MM.1S (cell line): Measurements from ENCODE around the gene ANKRD13D.

ENCODE experiments used
- DNase-seq: peaks from one replicate; pipeline ENCODE4 v3.0.0-alpha.2; 2015
- H2AFZ ChIP-seq: fragments of 300-600 bp; sonication (generic); 2 replicates; pipeline ENCODE4 v1.6.0; 2016; ENCODE audit warnings: antibody characterized with exemption, low read length
- H3F3A ChIP-seq: fragments of 300-600 bp; sonication (generic); 2 replicates; pipeline ENCODE4 v1.6.1; 2016; ENCODE audit warnings: mild to moderate bottlenecking, antibody characterized with exemption, low read length, moderate library complexity, mixed read lengths; ENCODE audit not compliant: insufficient read depth
- H3K27ac ChIP-seq: fragments of 300-600 bp; sonication (generic); 2 replicates; pipeline ENCODE4 v1.5.1; 2016; ENCODE audit warnings: mild to moderate bottlenecking, low read length
- H3K27me3 ChIP-seq: fragments of 300-600 bp; sonication (generic); replicated peaks from 2 replicates; pipeline ENCODE4 v1.6.0; 2016; ENCODE audit warnings: low read length; ENCODE audit not compliant: insufficient read depth
- H3K36me3 ChIP-seq: fragments of 300-600 bp; sonication (generic); replicated peaks from 2 replicates; pipeline ENCODE4 v1.6.1; 2016; ENCODE audit warnings: mild to moderate bottlenecking, low read length, mixed read lengths; ENCODE audit not compliant: insufficient read depth
- H3K4me1 ChIP-seq: fragments of 300-600 bp; sonication (generic); 2 replicates; pipeline ENCODE4 v1.6.1; 2016; ENCODE audit warnings: low read length, mixed read lengths
- H3K4me2 ChIP-seq: fragments of 300-600 bp; sonication (generic); 2 replicates; pipeline ENCODE4 v1.6.0; 2016; ENCODE audit warnings: low read depth, low read length
- H3K4me3 ChIP-seq: fragments of 300-600 bp; sonication (generic); 2 replicates; pipeline ENCODE4 v1.5.1; 2016; ENCODE audit warnings: low read length, mixed read lengths
- H3K79me2 ChIP-seq: fragments of 300-600 bp; sonication (generic); 2 replicates; pipeline ENCODE4 v1.6.1; 2016; ENCODE audit warnings: mixed run types, low read length, mixed read lengths
- H3K9ac ChIP-seq: fragments of 300-600 bp; sonication (generic); 2 replicates; pipeline ENCODE4 v1.6.1; 2016; ENCODE audit warnings: low read length, mixed read lengths
- H3K9me2 ChIP-seq: fragments of 300-600 bp; sonication (generic); replicated peaks from 2 replicates; pipeline ENCODE4 v1.6.1; 2016; ENCODE audit warnings: mild to moderate bottlenecking, low read length, mixed read lengths; ENCODE audit not compliant: insufficient read depth
- H3K9me3 ChIP-seq: fragments of 300-600 bp; sonication (generic); replicated peaks from 2 replicates; pipeline ENCODE4 v1.6.1; 2016; ENCODE audit warnings: mild to moderate bottlenecking, low read length, mixed read lengths; ENCODE audit not compliant: insufficient read depth
- H4K20me1 ChIP-seq: fragments of 300-600 bp; sonication (generic); 2 replicates; pipeline ENCODE4 v1.6.1; 2016; ENCODE audit warnings: mild to moderate bottlenecking, low read length, moderate library complexity, mixed read lengths; ENCODE audit not compliant: insufficient read depth
- CTCF ChIP-seq: fragments of 300-600 bp; sonication (generic); IDR thresholded peaks from 2 replicates; pipeline ENCODE4 v1.5.1; 2016; ENCODE audit warnings: antibody characterized with exemption, low read length, mixed read lengths
- EZH2 ChIP-seq: fragments of 300-600 bp; sonication (generic); optimal IDR thresholded peaks from 2 replicates; pipeline ENCODE3; 2017; ENCODE audit warnings: low read depth, mild to moderate bottlenecking, antibody characterized with exemption, low read length, mixed read lengths
- EZH2phosphoT487 ChIP-seq: fragments of 300-600 bp; sonication (generic); IDR thresholded peaks from 2 replicates; pipeline ENCODE4 v1.6.1; 2018; ENCODE audit warnings: antibody characterized with exemption, low read length

The ANKRD13D gene

GRCh38 chr11:67304511-67305113 is 15.5 kb downstream of the ANKRD13D start:
- H3K27ac ChIP-seq, result no peak overlapping the region
- no peak overlapping the region for H3K9ac ChIP-seq
- H2AFZ ChIP-seq, result no peak overlapping the region
- H4K20me1 ChIP-seq, result no peaks in the 10 kb centered on the region
- DNase-seq, result no peak
- H3K4me1 ChIP-seq, result no peaks in the 10 kb centered on the region
- TF ChIP-seq EZH2 (no peak), EZH2phosphoT487 (no peak), CTCF (no peak)
- no peaks in the 10 kb centered on the region for H3K36me3 ChIP-seq
- no peak overlapping the region for H3K4me2 ChIP-seq
- H3F3A ChIP-seq, result no peaks in the 10 kb centered on the region
- H3K9me2 ChIP-seq, result no peaks in the 10 kb centered on the region
- no peak overlapping the region for H3K4me3 ChIP-seq
- H3K27me3 ChIP-seq, result no peaks in the 10 kb centered on the region
- H3K9me3 ChIP-seq, result no peaks in the 10 kb centered on the region
- H3K79me2 ChIP-seq, result no peaks in the 10 kb centered on the region

- Histone ChIP-seq H3K36me3 (no peaks in the 10 kb centered on the region), H3K27me3 (no peaks in the 10 kb centered on the region), H3K9me2 (no peaks in the 10 kb centered on the region), H3K9me3 (no peaks in the 10 kb centered on the region), H3K4me3 (no peak overlapping the region), H2AFZ (no peak overlapping the region), H3K4me2 (no peak overlapping the region), H3F3A (no peaks in the 10 kb centered on the region), H3K79me2 (no peaks in the 10 kb centered on the region), H4K20me1 (no peaks in the 10 kb centered on the region), H3K27ac (no peak overlapping the region), H3K9ac (no peak overlapping the region), H3K4me1 (no peaks in the 10 kb centered on the region)
- no peak for DNase-seq
- no peak for TF ChIP-seq EZH2phosphoT487
- TF ChIP-seq EZH2, result no peak
- TF ChIP-seq CTCF, result no peak
These were observed 17.9 kb downstream of the ANKRD13D start for GRCh38 chr11:67306769-67307544.

GRCh38 chr11:67307545-67308001 is 18.5 kb downstream of the ANKRD13D start:
- DNase-seq, result no peak
- H3K9ac ChIP-seq, result no peak overlapping the region
- no peak overlapping the region for H3K4me2 ChIP-seq
- H3K27me3 ChIP-seq, result no peaks in the 10 kb centered on the region
- H3K9me2 ChIP-seq, result no peaks in the 10 kb centered on the region
- no peaks in the 10 kb centered on the region for H3K4me1 ChIP-seq
- no peaks in the 10 kb centered on the region for H3K79me2 ChIP-seq
- H4K20me1 ChIP-seq, result no peaks in the 10 kb centered on the region
- H2AFZ ChIP-seq, result no peak overlapping the region
- no peaks in the 10 kb centered on the region for H3K9me3 ChIP-seq
- no peaks in the 10 kb centered on the region for H3F3A ChIP-seq
- H3K36me3 ChIP-seq, result no peaks in the 10 kb centered on the region
- no peak overlapping the region for H3K27ac ChIP-seq
- H3K4me3 ChIP-seq, result no peak overlapping the region
- TF ChIP-seq EZH2phosphoT487, result no peak
- TF ChIP-seq CTCF, result no peak
- TF ChIP-seq EZH2, result no peak
